Muscle of back (tissue), 13 donors: Measurements from ENCODE around the gene IGFLR1. TPM values are rescaled to one million over a fixed set of nuclear protein-coding genes. Genes with fewer than 3 reads are reported as not detected.

Experiments
- DNase-seq, 3 donors: peaks; one replicate each; pipeline versions ENCODE4 v3.0.0 to v3.0.0-alpha.2; 2013
- long read RNA-seq, 9 donors: transcript quantifications; one replicate each; lab custom pipeline, GENCODE V29; 2026
- polyA plus RNA-seq, 10 donors: library from polyadenylated mRNA; unstranded; fragments of 120-200 nt; gene quantifications; one replicate each; pipeline ENCODE4 v1.2.1, GENCODE V29; 2013; ENCODE audit not compliant: insufficient read length in 10 of 10

IGFLR1 gene
- 1 to 10 TPM; 2.2 to 4.1 (median 3.3) TPM for polyA plus RNA-seq
- long read RNA-seq, donor 1, result 0 reads
- long read RNA-seq, donor 2, result 0 reads
- long read RNA-seq, donor 3, result 0 reads
- long read RNA-seq, donor 4, result 0 reads
- long read RNA-seq, donor 5, result 0 reads
- long read RNA-seq, donor 6, partial matches to known transcripts, result 0 of 2 reads
- long read RNA-seq, donor 6, other reads (novel, unspliced or antisense), result 0 of 2 reads
- long read RNA-seq, donor 7, partial matches to known transcripts, result 0 of 1 reads
- long read RNA-seq, donor 7, other reads (novel, unspliced or antisense), result 0 of 1 reads
- long read RNA-seq, donor 8, partial matches to known transcripts, result 0 of 1 reads
- long read RNA-seq, donor 8, other reads (novel, unspliced or antisense), result 0 of 1 reads
- long read RNA-seq, donor 9, result 0 reads

- no peak for DNase-seq
Observed at GRCh38 chr19:35742121-35742724, at the start of gene IGFLR1. Gene IGFLR1 (minus strand): TSS chr19:35742452. CDS start chr19:35741180, 1,272 bp downstream.

- no peak for DNase-seq
Observed at GRCh38 chr19:35791814-35792279, 49.6 kb upstream of the IGFLR1 start.

DNA sequence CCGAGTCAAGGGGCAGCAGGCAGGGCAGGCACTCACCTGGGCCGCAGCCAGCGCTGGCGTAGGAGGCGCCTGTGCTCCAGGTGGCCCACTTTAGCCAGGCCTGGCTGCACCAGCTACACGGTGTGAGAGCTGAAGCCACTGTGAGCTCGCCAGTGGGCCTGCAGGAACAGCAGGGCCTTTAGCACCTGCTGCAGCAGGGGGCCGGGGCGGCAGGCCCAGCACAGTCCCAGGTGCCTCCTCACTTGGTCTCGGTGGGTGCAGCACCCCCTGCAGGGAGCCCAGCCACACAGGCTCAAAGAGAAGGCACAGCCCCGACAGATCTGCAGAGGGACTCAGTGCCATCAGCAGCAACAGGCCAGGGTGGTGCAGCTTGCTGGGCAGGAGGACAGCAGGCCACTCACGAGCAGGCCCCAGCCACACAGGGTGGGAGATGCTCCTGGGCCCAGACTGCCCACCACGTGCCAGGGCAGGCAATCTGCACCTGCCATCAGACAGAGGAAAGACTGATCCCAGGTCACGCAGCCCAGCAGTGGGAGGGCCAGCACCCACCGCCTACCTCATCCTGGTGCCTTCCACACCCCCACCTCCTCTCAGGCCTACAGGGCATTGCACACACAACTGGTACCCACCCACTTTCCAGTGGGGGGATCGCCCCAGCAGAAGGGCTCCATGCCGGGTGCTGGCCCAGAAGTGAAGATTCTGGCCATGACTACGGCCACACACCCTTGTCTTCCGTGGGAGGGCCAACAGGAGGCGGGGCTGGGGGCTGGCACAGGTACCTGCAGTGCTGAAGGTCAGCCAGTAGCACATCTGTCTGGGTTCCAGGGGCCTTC, 48.9 kb upstream of the IGFLR1 start:
- DNase-seq, result no peak

- DNase-seq, result no peak
Observed at GRCh38 chr19:35789978-35790944, 48.0 kb upstream of the IGFLR1 start.

GRCh38 chr19:35789195-35789977, 47.1 kb upstream of the IGFLR1 start:
- no peak for DNase-seq

DNA sequence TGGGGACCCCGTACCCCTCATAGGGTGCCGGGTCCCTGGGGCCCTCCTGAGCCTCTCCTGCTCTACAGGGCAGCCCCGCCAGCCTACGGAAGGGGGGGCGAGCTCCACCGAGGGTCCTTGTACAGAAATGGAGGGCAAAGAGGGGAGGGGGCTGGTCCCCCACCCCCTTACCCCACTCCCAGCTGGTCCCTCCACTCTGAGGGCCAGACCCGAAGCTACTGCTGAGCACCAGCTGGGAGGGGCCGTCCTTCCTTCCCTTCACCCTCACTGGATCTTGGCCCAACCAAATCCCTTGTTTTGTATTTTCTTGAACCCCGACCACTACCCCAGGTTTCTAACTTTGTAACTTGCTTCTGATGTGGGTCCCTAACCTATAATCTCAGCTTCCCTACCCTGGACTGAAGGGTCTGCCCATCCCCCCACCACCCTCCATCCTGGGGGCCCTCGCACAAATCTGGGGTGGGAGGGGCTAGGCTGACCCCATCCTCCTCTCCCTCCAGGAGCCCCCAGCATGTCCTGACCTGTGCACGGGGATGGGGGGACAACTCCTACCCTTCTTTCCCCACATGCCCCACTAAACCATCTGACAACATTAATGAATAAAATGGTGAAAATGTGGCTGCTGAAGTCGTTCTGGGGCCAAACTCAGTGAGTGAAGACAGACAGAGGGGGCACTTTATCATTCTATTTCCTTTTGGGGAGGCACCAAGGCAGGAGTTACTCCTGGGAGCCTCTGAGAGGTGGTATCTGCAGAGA, 46.1 kb upstream of the IGFLR1 start:
- no peak for DNase-seq

DNA sequence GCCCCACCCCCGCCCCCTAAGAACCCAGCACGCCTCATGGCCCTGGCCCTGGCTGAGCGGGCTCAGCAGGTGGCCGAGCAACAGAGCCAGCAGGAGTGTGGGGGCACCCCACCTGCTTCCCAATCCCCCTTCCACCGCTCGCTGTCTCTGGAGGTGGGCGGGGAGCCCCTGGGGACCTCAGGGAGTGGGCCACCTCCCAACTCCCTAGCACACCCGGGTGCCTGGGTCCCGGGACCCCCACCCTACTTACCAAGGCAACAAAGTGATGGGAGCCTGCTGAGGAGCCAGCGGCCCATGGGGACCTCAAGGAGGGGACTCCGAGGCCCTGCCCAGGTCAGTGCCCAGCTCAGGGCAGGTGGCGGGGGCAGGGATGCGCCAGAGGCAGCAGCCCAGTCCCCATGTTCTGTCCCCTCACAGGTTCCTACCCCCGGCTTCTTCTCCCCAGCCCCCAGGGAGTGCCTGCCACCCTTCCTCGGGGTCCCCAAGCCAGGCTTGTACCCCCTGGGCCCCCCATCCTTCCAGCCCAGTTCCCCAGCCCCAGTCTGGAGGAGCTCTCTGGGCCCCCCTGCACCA, 45.1 kb upstream of the IGFLR1 start:
- no peak for DNase-seq

- DNase-seq, result no peak
Observed at GRCh38 chr19:35786299-35787160, 44.3 kb upstream of the IGFLR1 start.

DNA sequence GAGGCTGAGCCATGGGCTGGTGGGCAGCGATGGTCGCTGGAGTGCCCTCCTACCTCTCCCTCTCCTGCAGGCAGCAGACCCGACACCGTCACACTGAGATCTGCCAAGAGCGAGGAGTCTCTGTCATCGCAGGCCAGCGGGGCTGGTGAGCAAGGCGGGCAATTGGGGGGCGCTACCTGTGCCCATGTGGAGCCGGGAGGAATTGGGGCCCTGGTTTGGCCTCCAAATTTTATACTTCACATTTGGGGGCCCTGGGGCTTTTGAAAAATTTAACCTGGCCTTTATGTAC, 43.0 kb upstream of the IGFLR1 start:
- DNase-seq, result no peak

DNA sequence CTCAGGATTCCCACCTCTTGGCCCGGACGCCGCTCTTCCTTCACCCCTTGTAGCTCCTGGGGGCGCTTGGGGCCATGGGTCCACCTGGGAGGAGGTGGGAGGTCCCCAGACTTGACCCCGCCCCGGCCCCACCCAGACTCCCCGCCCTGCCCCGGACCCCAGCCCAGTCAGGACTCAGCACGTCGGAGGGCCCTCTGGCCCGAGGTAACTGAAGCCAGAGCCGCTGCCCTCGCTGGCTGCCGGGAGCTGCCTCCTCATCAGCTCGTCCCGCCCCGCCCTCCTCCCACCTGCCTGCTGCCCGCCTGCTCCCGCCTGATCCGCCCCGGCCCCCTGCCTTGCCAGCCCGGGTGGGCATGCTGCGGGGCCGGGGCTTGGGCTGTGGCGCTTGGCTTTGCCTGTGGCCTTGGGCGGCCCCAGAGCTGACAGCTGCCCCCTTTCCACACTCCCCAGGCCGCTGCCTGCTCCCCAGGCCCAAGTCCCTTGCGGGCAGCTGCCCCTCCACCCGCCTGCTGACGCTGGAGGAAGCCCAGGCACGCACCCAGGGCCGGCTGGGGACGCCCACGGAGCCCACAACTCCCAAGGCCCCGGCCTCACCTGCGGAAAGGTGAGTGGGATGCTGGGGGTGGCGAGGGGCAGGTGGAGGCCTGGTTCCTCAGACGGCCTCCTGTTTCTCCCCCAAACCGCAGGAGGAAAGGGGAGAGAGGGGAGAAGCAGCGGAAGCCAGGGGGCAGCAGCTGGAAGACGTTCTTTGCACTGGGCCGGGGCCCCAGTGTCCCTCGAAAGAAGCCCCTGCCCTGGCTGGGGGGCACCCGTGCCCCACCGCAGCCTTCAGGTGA, 42.5 kb upstream of the IGFLR1 start:
- DNase-seq, result no peak

DNA sequence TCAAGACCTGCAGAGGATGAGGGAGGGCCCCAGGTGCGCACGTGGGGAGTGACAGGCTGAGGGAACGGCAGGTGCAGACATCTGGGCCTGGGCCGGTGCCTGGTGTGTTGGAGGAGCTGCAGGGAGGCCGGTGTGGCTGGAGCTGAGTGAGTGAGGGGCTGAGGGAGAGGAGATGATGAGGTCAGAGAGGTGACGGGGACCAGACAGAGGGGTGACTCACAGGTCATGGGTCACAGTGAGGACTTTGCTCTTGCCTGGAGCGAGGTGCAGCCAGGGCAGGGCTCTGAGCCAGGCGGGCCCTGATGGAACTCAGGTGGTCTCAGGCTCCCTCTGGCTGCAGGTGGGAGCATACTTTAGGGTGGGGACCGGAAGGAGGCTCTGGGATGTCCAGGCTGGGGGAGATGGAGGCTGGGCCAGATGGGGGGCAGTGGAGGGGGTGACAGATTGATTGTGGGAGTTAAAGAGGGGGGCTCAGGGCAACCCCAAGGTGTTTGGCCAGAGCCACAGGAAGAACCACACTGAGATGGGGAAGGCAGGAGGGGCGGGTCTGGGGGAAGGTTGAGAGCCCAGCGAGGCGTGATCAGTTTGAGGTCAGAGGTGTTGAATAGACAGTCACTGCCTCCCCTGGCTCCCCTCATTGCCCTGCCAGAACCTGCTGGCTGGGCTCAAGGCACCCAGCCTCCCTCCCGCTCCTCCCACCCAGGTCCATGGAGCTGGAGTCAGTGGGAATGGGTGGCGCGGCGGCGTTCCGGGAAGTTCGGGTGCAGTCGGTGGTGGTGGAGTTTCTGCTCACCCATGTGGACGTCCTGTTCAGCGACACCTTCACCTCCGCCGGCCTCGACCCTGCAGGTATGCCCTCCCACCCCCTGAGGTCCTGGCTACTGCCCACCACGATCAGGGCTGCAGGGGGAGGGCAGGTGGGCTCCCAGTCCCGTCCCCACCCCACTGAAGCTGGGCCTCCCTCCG, 41.5 kb upstream of the IGFLR1 start:
- DNase-seq, result no peak

- no peak for DNase-seq
Observed at GRCh38 chr19:35782589-35782988, 40.3 kb upstream of the IGFLR1 start.

GRCh38 chr19:35781650-35782049, 39.4 kb upstream of the IGFLR1 start:
- DNase-seq, result no peak

- DNase-seq, result no peak
Observed at GRCh38 chr19:35780717-35781116, 38.5 kb upstream of the IGFLR1 start.

DNA sequence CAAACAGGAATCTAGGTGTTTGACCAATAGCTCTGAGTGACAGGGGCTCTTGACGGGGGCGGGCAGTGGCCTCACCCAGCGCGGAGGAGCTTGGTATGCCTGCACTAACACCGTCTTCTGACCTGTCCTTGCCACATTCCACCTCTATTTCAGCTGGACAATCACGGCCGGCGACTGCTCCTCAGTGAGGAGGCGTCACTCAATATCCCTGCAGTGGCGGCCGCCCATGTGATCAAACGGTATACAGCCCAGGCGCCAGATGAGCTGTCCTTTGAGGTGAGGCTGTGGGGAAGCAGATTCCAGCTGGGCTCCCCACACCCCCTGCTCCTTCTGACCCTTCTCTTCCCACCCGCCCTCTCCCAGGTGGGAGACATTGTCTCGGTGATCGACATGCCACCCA, 37.8 kb upstream of the IGFLR1 start:
- no peak for DNase-seq

DNA sequence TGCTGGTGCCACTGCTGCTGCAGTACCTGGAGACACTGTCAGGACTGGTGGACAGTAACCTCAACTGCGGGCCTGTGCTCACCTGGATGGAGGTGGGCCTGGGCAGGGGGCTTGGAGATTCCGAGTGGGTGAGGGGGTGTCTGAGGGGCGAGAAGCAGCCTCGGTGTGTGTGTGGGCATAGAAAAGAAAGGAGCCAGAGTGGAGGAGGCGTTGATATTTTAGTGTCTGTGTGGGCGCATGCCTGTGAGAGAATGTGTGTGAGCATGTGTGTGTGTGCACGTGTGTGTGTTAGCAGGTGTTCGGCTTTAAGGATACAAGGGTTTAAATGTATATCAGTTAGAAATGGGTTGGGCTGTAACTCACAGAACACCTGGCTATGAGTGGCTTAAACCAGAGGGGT, 36.8 kb upstream of the IGFLR1 start:
- no peak for DNase-seq
